ENCODE data around the gene SREK1. TPM values are rescaled to one million over a fixed set of nuclear protein-coding genes. Genes with fewer than 3 reads are reported as not detected.

SREK1 gene
- total RNA-seq, 2 donors from 2014 or later = 65.2 to 67.5 TPM

- H3K4me1 ChIP-seq (replicated peaks) = no peaks in the 10 kb centered on the region
- H3K36me3 ChIP-seq = no peaks in the 10 kb centered on the region
- H3K4me3 ChIP-seq = no peak overlapping the region
- DNase-seq (ENCODE audit: low spot score) = no peak
- H3K27ac ChIP-seq = no peak overlapping the region
- 95% methylated on average over 6 of the region's 6 CpGs for WGBS
- H3K27me3 ChIP-seq (replicated peaks; ENCODE audit: insufficient read depth) = no peaks in the 10 kb centered on the region
- intact Hi-C loops (cut with DNase I) = no loop called here
- no peaks in the 10 kb centered on the region for H3K9me3 ChIP-seq
- no peak for TF ChIP-seq POLR2AphosphoS5 (IDR thresholded peaks at IDR 0.05)
- no peak for TF ChIP-seq CTCF (IDR thresholded peaks at IDR 0.05)
- TF ChIP-seq POLR2A (IDR thresholded peaks at IDR 0.05) = no peak
Observed at GRCh38 chr5:66232275-66232674, 88.2 kb downstream of the SREK1 start.

GRCh38 chr5:66232706-66233445, 88.8 kb downstream of the SREK1 start:
- Histone ChIP-seq H3K27me3 (replicated peaks; ENCODE audit: insufficient read depth) (no peaks in the 10 kb centered on the region), H3K27ac (no peak overlapping the region), H3K36me3 (no peaks in the 10 kb centered on the region), H3K9me3 (no peaks in the 10 kb centered on the region), H3K4me3 (no peak overlapping the region), H3K4me1 (replicated peaks) (no peaks in the 10 kb centered on the region)
- TF ChIP-seq POLR2A (IDR thresholded peaks at IDR 0.05) = no peak
- no peak for TF ChIP-seq POLR2AphosphoS5 (IDR thresholded peaks at IDR 0.05)
- TF ChIP-seq CTCF (IDR thresholded peaks at IDR 0.05) = no peak
- no peak for DNase-seq (ENCODE audit: low spot score)
- 82% methylated on average over 12 of the region's 12 CpGs for WGBS
- intact Hi-C loops (cut with DNase I) = no loop called here

Other genes starting within 250 kb of the SREK1 start
- 10 to 100 TPM; 68.8 to 73.6 TPM for gene ERBIN, start 217.7 kb upstream of the SREK1 start, total RNA-seq

Measured in prostate gland (tissue), 2 donors.